GM21390 (cell line): Measurements from ENCODE around the gene CASP3.

Experiments used
- ATAC-seq: cut with Tn5 transposase; IDR thresholded peaks from one replicate; pipeline ENCODE4 v1.9.1; 2021; ENCODE audit not compliant: unreplicated experiment

Gene CASP3

DNA sequence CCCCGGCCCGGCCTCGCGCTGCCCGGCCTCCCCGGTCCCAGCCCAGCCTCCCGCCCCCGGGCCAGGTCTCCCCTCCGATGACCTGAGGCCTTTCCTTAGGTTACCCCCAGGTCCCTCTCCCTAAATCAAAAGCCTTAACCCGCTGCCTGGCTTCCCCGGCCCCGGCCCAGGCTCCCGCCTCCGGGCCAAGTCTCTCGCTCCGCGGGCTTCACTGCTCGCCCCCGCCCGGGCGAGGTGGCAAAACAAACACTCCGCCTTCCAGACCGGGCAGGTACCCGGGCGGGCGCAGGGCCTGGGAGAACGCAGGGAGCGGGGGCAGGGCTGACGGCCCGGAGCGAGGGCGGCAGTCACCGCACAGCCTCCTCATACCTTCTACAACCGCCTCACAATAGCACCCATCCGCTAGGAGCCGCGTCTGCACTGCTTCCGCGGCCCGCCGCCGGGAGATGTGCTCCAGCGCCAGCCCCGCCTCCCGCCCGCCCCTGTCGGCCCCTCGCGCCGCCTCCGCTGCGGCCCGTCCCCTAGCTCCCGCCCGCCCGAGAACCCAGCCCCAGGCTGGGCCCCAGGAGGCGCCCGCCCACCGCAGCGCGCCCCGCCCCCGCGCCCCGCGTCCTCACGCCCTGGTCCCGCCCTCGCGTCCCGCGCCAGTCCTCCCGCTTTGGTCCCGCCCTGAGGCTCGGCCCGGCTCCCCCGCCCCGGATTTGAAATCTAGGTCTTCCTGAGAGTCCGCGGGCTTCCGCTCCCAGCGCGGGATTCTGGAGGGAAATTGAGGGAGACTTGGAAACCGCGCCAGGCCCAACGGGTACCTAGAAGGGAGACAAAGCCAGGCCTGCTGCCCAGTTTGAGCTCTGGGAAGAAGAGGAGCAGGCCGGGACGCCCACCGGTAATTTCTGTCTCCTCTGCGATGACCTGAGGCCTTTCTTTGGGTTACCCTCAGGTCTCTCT, at the start of gene CASP3, which contains the start of gene PRIMPOL:
TSS of gene CASP3 (minus strand) at position 422 of the 945 bp plus-strand sequence. CDS start 10,994 bp downstream, outside the sequence.
TSS of gene PRIMPOL (plus strand) at position 713 of the 945 bp plus-strand sequence. CDS start 7,403 bp downstream, outside the sequence.
- peak; percentile 82 for ATAC-seq

DNA sequence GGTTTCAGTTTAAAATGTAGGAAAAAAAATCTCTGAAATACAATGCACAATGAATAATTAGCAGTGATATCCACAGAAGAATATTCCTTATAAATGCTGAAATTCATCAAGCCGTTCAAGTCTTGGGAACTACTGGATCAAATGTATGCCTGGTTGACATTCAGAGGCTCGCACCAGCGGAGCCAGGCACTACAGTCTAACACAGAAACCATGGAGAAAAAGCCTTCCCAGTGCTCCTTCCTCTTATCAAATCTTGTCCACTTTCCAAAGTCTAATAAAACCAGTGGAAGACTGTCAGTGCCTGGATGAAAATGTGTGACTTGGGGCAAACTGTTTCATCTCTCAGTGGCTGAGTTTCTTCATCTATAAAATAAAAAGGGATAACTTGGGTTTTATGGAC, 48.7 kb upstream of the CASP3 start:
- no peak for ATAC-seq

DNA sequence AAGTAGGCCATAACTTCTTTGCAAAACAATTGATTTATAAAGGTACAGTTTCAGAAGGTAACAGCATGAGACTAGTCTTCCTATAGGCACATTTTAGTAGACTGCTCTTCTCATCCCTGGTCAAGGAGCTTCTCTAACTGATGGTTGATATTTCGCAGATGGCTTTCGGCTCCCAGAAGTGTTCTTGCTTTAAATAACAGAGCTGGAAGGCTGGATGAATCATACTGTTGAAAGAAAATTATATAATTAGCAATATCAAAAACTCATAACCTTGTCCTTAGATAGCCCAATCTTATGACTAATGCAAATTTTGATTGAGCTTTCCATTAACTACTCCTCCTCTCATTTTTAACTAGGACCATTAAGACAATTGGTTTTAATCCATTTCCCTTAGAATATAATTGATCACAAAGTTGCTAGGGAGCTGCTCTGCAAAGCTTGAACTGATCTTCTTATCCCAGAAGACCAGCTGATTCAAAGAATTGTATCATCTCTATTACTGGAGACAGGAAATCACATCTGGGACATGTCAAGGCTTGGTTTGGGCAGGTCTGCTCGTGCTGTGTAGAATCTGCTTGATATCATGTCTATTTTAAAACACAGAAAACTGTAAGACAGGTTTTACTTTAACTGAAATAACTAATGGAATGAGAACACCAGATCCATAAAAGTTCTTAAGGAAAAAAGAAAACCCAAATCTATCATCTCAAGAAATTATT, 46.1 kb upstream of the CASP3 start:
- no peak for ATAC-seq

DNA sequence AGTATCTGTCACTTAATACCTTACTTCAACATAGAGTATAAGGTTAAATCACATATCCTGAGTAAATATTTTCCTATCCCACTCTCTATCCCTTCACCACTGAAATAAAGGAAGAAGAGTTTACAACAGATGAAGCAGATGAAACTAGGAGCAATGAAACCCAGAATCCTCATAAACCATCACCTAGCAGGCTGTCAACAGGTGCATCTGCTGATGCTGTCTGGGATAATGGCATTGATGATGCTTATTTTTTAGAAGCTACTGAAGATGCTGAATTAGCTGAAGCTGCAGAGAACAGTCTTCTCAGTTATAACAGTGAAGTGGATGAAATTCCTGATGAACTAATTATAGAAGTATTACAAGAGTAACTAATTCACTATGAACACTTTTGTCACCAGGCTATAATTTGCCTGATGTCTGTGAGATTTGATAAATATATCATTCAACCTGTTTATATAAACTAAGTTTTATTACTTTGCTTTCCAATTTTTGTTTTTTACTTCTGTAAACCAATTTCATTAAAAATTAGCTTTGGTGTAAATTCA, 45.2 kb upstream of the CASP3 start:
- ATAC-seq, result no peak

DNA sequence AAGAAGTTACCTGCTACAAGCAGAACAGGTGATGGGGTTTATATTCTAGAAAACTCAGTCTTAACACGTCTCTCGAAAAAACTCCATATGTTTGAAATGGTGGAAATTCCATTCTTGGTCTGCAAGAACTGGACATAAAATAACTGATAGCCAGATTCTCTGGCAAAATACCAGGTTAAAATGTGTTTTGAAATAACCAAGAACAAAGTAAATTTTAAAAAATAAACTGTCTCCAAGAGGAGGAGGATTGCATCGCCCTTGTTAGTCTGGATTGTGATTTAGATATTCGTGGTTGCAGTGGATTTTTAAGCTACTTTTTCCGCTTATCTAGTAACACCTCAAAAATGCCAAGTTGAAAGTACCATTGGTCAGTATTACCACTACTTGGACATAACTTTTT, 43.8 kb upstream of the CASP3 start:
- no peak for ATAC-seq

DNA sequence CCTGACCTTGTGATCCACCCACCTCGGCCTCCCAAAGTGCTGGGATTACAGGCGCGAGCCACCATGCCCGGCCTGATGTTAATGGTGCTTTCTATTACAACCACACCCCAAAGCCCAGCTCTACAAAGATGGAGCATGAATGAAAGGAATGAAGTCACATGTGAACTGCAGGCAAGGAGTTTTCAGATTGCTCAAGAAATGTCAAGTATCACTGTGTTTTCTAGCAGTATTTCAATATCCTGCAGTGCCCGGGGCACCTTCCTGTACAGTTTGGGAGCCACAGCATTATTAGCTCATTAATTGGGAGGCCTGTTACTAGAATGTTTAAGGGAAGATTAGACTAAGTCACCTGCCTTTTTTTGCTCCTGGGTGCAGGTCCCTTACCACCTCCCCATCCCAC, 40.4 kb upstream of the CASP3 start:
- ATAC-seq, result no peak

DNA sequence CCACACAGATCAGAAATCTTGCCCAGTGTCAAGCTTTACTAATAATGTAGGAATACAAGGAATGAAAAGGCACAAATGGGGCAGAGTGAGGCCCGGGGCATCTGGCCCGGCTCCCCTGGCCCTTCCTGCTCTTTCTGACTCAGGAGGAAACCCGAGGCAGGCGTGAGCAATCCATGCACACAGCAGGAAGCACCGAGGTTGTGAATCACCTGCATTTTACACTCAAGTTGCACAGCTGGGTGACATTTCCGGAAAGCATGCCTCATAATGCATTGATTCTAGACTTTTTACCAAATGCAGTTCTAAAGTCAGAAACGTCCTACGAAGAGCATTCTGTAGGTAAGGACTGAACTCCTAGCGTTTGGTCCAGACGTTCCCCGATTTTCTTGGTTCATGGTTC, 39.2 kb upstream of the CASP3 start:
- no peak for ATAC-seq

DNA sequence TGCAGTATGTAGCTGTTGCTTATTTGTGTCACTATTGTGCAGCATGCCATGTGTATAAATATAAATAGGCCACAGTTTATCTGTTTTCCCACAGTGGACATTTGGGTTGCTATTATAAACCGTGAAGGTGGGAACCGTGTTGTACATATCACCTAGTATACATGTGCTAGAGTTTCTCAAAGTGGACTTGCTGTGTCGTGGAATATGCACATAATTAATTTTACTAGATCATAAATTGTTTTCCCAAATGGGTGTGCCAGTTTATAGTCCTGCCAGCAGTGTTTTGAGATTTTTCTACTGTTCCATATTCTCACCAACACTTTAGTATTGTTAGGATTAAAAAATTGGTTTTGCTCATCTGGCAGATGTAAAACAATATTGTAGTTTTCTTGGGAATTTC, 38.8 kb upstream of the CASP3 start:
- ATAC-seq, result no peak

DNA sequence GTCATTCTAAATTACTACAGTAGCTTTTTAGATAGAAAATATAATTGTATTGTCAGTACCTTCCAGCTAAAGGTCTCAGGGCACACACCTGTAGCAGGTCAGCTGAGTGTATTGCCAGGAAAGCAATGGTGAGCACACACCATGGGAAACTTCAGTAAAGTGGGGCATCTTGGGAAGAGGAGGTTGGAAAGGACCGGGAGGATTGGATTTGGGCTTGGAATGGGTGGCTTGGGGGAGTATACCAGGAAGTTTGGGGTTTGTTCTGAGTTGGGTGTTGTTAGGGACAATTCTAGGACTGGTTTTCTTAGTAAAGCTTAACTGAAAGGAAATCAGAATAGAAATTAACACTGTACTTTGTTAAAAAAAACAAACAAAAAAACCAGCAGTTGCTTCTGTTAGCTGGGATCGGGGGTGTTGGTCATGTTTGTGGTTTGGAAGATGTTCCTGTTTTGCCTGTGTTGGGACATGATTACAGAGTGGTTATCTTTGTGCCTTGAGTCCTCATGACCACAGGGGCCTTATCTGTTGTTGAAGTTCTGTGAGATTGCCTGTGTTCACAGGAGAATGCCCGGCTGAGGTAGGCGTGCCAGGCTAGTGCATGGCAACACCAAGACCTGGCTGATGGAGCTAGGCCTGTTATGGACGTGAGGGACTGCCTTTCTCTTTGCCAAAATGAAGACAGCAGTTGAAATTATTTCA, 35.4 kb upstream of the CASP3 start:
- ATAC-seq, result no peak

DNA sequence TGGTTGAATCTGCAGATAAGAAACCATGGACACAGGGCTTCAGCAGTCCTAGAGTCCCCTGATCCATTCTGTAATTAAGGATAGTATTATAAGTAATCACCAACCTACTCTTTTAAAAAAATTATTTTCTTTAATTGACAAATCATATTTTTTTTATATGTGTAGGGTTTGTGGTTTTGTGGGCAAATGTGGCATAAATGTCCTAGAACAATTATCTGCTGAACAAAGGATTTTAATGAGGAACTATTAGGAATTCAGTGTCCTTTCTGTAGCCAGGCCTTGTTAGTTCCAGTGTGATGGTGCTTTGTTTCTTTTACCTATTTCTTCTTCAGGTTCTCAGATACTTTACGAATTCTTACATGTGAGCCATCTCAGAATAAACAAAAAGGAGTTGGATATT, 32.7 kb upstream of the CASP3 start:
- no peak for ATAC-seq

DNA sequence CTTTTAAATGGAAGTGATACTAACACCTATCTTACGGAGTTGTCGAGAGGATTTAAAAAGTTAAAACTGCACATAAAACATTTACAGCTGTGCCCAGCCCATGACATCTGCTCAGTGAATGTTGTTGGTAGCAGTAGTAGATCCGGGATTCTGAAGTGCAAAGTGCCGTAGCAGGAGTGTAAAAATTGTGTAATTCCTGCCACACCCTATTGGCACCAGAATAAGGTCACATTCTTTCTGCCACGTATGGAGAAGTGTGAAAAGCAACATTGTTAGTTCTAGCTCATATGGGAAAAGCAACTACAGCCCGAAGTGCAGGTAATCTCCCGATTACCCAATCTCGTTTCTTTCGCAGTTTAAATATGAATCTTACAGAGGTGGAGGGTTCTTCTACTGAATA, 31.5 kb upstream of the CASP3 start:
- ATAC-seq, result no peak

DNA sequence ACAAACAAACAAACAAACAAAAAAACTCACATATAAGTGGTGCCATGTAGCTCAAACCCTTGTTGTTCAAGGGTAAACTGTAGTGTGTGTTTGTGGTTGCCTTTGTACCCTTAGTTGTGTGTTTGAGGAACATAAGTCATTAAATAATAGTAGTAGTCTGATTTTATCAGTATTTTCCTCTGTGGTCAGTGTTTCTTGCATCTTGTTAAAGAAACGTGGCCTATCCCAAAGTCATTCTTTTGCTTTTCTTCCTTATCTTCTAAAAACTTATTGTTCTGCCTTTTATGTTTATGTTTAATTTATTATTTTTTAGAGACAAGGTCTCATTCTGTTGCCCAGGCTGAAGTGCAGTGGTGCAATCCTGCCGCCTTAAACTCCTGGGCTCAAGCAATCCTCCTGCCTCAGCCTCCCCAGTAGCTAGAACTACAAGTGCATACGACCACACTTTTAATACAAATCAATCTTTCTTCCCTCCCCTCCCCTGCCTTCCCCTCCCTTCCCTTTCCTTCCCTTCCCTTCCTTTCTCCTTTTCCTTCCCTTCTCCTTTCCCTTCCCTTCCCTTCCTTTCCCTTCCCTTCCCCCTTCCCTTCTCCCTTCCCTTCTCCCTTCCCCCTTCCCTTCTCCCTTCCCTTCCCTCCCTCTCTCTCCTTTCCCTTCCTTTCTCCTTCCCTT, 26.7 kb upstream of the CASP3 start:
- no peak for ATAC-seq

DNA sequence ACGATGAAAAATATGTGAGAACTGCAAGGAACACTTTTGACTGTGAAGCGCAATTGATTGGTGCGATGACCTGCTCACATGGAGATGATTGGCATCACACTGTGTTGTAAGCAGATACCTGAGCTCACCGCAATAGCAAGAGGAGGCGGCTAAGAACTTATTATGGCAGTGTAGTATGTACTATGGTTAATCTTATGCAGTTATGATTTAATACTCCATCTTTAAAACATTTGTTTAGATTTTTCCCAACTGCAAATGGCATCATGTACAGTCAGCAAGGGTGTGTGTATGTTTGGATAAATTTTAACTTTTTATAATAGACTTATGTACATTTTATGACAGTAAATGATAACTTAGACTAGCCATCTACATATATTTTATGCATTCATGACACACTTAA, 25.8 kb upstream of the CASP3 start:
- ATAC-seq, result no peak

DNA sequence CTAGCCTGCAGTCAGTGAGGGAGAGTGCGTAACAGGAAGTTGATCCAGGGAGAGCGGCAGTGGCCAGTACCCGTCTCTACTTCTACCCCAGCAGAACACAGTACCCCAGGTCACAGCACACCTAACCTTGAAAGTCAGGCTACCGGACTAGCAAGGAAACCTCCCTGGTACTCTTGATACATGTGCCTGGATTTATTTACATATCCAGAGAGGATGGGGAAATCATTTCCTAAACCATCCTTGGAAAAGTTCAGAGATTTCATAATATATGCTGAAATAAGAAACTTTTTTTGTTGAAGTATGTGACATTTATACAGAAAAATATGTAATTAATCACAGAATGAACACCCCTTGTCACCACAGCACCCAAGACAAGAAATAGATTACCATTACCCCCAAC, 24.8 kb upstream of the CASP3 start:
- no peak for ATAC-seq

DNA sequence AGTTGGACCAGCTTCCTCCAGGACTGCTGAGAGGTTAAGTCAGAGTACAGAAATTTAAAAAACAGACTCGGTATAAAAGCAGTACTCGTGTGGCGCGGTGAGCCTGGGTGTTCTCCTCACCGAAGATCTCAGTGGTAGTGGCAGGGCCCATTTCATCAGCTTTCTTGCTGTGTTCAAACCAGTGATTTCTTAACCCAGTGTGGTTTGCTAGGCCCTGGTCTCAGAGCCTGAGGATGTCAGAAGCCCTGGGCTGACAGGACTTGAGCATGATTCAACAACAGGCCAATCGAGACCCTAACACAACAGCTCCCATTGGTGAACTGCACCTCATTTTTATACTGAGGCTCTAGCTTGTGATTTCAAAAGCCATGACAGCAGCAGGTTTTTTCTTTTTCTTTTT, 23.5 kb upstream of the CASP3 start:
- no peak for ATAC-seq

DNA sequence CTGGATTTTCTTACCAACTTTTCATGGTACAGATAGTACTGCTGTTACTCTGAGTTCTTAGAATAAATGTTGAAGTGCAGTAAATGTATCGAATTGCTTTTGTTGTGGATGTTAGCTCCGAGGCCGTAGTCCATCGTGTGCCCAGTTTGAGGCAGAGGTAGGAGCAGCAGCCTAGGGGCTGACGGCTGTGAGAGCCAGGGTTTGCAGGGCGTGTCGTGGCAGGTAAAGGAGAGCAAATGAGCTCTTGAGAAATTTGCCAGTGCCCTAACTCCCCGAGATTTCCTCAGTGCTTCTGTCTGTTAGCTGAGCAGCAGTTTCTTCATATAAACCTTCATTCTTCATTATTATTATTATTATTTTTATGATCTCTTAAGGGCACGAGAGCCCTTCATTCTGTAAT, 21.9 kb upstream of the CASP3 start:
- no peak for ATAC-seq

DNA sequence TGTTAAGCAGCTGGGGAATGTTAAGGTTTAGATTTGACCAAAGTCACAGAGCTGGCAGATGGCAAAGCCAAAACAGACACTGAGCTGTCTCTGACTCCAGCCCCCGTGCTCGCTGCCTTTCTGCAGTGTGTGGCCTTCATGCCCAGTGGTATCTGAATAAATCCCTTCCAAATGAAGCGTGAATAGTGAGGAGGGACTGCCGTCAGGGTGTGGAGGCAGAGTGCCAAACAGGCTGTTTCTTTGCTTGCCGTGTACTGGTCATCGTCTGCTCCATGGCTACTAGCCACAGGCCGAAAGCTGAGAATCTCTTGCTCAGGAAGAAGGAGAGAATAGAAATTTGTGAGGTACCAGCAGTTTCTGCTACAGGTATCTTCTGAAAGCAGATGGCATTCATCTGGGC, 20.0 kb upstream of the CASP3 start:
- no peak for ATAC-seq

DNA sequence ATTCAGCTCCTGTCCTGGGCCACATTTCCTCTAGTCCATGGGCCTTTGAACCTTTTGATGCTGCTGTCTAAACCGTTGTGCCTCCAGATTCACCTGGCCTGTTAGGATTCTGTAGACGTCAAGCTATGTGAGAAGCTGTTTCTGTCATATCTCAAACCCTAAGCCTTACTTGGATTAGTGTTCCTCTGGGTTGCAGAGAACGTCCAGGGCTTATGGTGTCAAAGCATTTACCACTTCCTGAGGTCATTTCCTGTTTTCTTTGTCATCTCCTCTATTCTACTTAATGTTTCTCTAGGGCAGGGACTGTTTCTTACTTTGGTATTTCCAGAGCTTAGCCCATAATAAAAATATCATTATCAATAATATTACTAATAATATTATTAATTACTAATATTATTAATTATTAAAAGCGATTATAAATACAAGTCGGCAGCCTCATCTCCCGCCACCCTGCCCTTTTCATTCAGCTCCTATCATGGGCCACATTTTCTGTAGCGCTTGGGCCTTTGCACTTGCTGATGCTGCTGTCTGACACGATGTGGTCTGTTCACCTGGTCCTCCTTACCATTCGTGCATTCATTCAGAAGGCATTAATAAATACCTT, 19.4 kb upstream of the CASP3 start:
- ATAC-seq, result no peak

DNA sequence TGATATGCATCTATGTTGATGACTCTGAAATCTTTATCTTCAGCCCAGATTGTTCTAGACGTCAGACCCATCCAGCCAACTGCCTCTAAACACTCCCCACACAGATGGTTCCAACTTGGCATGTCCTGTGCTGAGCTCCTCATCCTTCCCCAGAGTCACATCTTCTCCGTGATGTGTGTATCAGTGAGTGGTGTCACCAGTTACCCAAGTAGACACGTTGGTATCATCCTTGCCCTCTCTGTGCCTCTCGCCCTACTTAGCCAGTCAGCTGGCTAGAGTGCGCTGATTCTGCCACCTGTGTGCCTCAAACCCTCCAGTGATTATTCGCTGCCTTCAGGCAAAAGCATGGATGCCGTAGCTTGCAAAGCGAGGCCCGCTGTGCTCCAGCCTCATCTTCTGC, 18.8 kb upstream of the CASP3 start:
- ATAC-seq, result no peak

DNA sequence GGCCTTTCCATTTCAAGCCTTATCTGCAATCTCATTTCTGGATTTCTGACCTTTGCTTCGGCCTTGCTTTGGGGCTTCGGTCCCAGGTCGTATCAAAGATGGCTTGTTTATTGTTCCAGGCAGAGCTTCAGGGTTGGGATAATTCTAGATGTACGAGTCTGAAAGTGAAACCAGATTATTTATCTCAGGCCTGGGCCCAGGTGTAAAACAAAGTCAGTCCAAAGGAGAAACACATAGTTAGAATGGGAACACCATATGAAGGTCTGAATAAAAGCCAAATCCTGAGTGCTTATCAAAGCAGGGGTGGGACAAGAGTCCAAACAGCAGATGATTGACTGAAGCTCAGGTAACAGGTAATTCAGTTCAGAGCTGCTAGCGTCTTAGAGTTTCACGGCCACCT, 17.4 kb upstream of the CASP3 start:
- no peak for ATAC-seq
